Measurements from ENCODE around the gene AK5. TPM values are rescaled to one million over a fixed set of nuclear protein-coding genes. Genes with fewer than 3 reads are reported as not detected.

The AK5 gene
- total RNA-seq, 1 donor from 2014 or later, result not detected

- Mint-ChIP-seq H3K27me3 (ENCODE audit: unreplicated experiment) (peaks cover 3% of the 10 kb centered on the region), H3K4me1 (ENCODE audit: unreplicated experiment) (no peaks in the 10 kb centered on the region), H3K4me3 (ENCODE audit: unreplicated experiment) (no peak overlapping the region), H3K27ac (ENCODE audit: unreplicated experiment) (no peak overlapping the region), H3K36me3 (ENCODE audit: low read depth, unreplicated experiment) (no peaks in the 10 kb centered on the region), H3K9me3 (ENCODE audit: unreplicated experiment) (no peaks in the 10 kb centered on the region)
- TF ChIP-seq, protein P1, sequence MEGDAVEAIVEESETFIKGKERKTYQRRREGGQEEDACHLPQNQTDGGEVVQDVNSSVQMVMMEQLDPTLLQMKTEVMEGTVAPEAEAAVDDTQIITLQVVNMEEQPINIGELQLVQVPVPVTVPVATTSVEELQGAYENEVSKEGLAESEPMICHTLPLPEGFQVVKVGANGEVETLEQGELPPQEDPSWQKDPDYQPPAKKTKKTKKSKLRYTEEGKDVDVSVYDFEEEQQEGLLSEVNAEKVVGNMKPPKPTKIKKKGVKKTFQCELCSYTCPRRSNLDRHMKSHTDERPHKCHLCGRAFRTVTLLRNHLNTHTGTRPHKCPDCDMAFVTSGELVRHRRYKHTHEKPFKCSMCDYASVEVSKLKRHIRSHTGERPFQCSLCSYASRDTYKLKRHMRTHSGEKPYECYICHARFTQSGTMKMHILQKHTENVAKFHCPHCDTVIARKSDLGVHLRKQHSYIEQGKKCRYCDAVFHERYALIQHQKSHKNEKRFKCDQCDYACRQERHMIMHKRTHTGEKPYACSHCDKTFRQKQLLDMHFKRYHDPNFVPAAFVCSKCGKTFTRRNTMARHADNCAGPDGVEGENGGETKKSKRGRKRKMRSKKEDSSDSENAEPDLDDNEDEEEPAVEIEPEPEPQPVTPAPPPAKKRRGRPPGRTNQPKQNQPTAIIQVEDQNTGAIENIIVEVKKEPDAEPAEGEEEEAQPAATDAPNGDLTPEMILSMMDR (IDR thresholded peaks at IDR 0.05; ENCODE audit: unreplicated experiment), result no peak
- no peak for DNase-seq (ENCODE audit: low spot score)
These were observed 257.8 kb downstream of the AK5 start for GRCh38 chr1:77539519-77540142.

GRCh38 chr1:77540501-77541161 is 258.8 kb downstream of the AK5 start:
- H3K27ac Mint-ChIP-seq (ENCODE audit: unreplicated experiment), result no peak overlapping the region
- no peak overlapping the region for H3K4me3 Mint-ChIP-seq (ENCODE audit: unreplicated experiment)

DNA sequence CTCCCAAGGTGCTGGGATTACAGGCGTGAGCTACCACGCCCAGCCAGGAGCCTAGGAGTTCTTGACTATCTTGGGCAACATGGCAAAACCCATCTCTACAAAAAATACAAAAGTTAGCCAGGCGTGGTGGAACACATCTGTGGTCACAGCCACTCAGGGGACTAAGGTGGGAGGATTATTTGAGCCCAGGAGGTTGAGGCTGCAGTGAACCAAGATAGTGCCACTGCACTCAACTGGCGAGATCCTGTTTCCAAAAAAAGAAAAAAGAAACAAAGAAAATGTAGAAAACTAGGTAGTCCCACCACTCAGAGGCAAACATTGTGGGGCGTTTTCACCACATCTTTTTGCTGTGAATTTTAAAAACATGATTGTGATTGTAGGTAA is 259.3 kb downstream of the AK5 start:
- DNase-seq (ENCODE audit: low spot score), result no peak
- TF ChIP-seq, protein P1 (IDR thresholded peaks at IDR 0.05; ENCODE audit: unreplicated experiment), result no peak
- H3K9me3 Mint-ChIP-seq (ENCODE audit: unreplicated experiment), result no peaks in the 10 kb centered on the region
- peaks cover 4% of the 10 kb centered on the region for H3K4me1 Mint-ChIP-seq (ENCODE audit: unreplicated experiment)
- no peaks in the 10 kb centered on the region for H3K36me3 Mint-ChIP-seq (ENCODE audit: low read depth, unreplicated experiment)
- no peak overlapping the region for H3K27ac Mint-ChIP-seq (ENCODE audit: unreplicated experiment)
- no peak overlapping the region for H3K4me3 Mint-ChIP-seq (ENCODE audit: unreplicated experiment)
- peaks cover 3% of the 10 kb centered on the region for H3K27me3 Mint-ChIP-seq (ENCODE audit: unreplicated experiment)

More at GRCh38 chr1:77540501-77541161, 258.8 kb downstream of the AK5 start:
- peaks cover 3% of the 10 kb centered on the region for H3K27me3 Mint-ChIP-seq (ENCODE audit: unreplicated experiment)
- peaks cover 2% of the 10 kb centered on the region for H3K4me1 Mint-ChIP-seq (ENCODE audit: unreplicated experiment)
- TF ChIP-seq, protein P1 (IDR thresholded peaks at IDR 0.05; ENCODE audit: unreplicated experiment), result no peak
- H3K36me3 Mint-ChIP-seq (ENCODE audit: low read depth, unreplicated experiment), result no peaks in the 10 kb centered on the region
- H3K9me3 Mint-ChIP-seq (ENCODE audit: unreplicated experiment), result no peaks in the 10 kb centered on the region
- no peak for DNase-seq (ENCODE audit: low spot score)

- TF ChIP-seq, protein P1 (IDR thresholded peaks at IDR 0.05; ENCODE audit: unreplicated experiment), result no peak
- H3K27me3 Mint-ChIP-seq (ENCODE audit: unreplicated experiment), result no peaks in the 10 kb centered on the region
- no peak for DNase-seq (ENCODE audit: low spot score)
- no peaks in the 10 kb centered on the region for H3K36me3 Mint-ChIP-seq (ENCODE audit: low read depth, unreplicated experiment)
- peaks cover 4% of the 10 kb centered on the region for H3K4me1 Mint-ChIP-seq (ENCODE audit: unreplicated experiment)
- H3K9me3 Mint-ChIP-seq (ENCODE audit: unreplicated experiment), result no peaks in the 10 kb centered on the region
- H3K27ac Mint-ChIP-seq (ENCODE audit: unreplicated experiment), result no peak overlapping the region
- H3K4me3 Mint-ChIP-seq (ENCODE audit: unreplicated experiment), result no peak overlapping the region
These were observed 261.1 kb downstream of the AK5 start for GRCh38 chr1:77542813-77543420.

Data from endothelial cell (in vitro differentiated cells).